IMR-90 (cell line): Measurements from ENCODE around the gene NBPF3. TPM values are rescaled to one million over a fixed set of nuclear protein-coding genes. Genes with fewer than 3 reads are reported as not detected.

Experiments
- ATAC-seq: fragments of 200-7000 bp; cut with Tn5 transposase; 2 replicates; pipeline ENCODE4 v1.9.1; 2020; ENCODE audit warnings: low read depth, mild to moderate bottlenecking, moderate library complexity
- BruUV-seq: library from RNA; stranded (reverse); fragments of 400-500 nt; replicated peaks from 2 replicates; lab custom pipeline; 2021; lab: Mats Ljungman, UMichigan
- CTCF ChIA-PET: fragments of 300-600 bp; formaldehyde crosslinking; extraction: SDS; loops from one replicate; lab custom pipeline; 2021; ENCODE audit warnings: antibody characterized with exemption; lab: Yijun Ruan, JAX
- POLR2A ChIA-PET: fragments of 300-600 bp; sonication (Branson Sonifier 250); formaldehyde crosslinking; loops from one replicate; lab custom pipeline; 2022; ENCODE audit warnings: antibody characterized with exemption; ENCODE audit not compliant: unreplicated experiment; lab: Charles Lee
- DNase-seq: peaks from one replicate; pipeline ENCODE4 v3.0.0; 2013
- H2AFZ ChIP-seq: replicated peaks from 2 replicates; pipeline ENCODE3; 2013; ENCODE audit warnings: low read length, mild to moderate bottlenecking; ENCODE audit not compliant: poor library complexity
- H2AK5ac ChIP-seq: 2 replicates; pipeline ENCODE4 v1.6.1; 2013; ENCODE audit warnings: low read depth, low read length, inconsistent platforms
- H2AK9ac ChIP-seq: replicated peaks from 2 replicates; pipeline ENCODE3; 2013; ENCODE audit warnings: mild to moderate bottlenecking, low read depth, low read length, moderate library complexity; ENCODE audit not compliant: poor library complexity
- H2BK120ac ChIP-seq: 2 replicates; pipeline ENCODE4 v1.6.1; 2013; ENCODE audit warnings: low read depth, low read length, inconsistent platforms
- H2BK15ac ChIP-seq: 3 replicates; pipeline ENCODE4 v1.6.1; 2013; ENCODE audit warnings: low read depth, low read length, inconsistent platforms
- H2BK20ac ChIP-seq: 2 replicates; pipeline ENCODE4 v1.6.1; 2013; ENCODE audit warnings: low read depth, mild to moderate bottlenecking, inconsistent platforms, low read length, moderate library complexity
- H2BK5ac ChIP-seq: 2 replicates; pipeline ENCODE4 v1.6.1; 2013; ENCODE audit warnings: mild to moderate bottlenecking, low read depth, low read length, inconsistent platforms; ENCODE audit not compliant: poor library complexity, severe bottlenecking
- H3K14ac ChIP-seq: replicated peaks from 2 replicates; pipeline ENCODE4 v1.6.1; 2013; ENCODE audit warnings: low read depth, low read length, inconsistent platforms
- H3K18ac ChIP-seq: 2 replicates; pipeline ENCODE4 v1.6.1; 2013; ENCODE audit warnings: low read depth, low read length, control low read depth
- H3K23ac ChIP-seq: 2 replicates; pipeline ENCODE4 v1.6.1; 2013; ENCODE audit warnings: low read depth, low read length, inconsistent platforms
- H3K27ac ChIP-seq: 2 replicates; pipeline ENCODE4 v1.5.1; 2013; ENCODE audit warnings: mild to moderate bottlenecking, control low read depth, low read length; ENCODE audit not compliant: insufficient read depth
- H3K27me3 ChIP-seq: 2 replicates; pipeline ENCODE4 v1.6.1; 2013; ENCODE audit warnings: low read length; ENCODE audit not compliant: control insufficient read depth, insufficient read depth
- H3K36me3 ChIP-seq: 2 replicates; pipeline ENCODE4 v1.6.1; 2013; ENCODE audit warnings: low read length, mixed read lengths; ENCODE audit not compliant: control insufficient read depth, insufficient read depth
- H3K4ac ChIP-seq: 2 replicates; pipeline ENCODE4 v1.6.1; 2013; ENCODE audit warnings: low read depth, low read length, inconsistent platforms
- H3K4me1 ChIP-seq: 2 replicates; pipeline ENCODE4 v1.6.1; 2013; ENCODE audit warnings: low read length, mixed read lengths; ENCODE audit not compliant: control insufficient read depth, insufficient read depth
- H3K4me2 ChIP-seq: 2 replicates; pipeline ENCODE4 v1.6.1; 2013; ENCODE audit warnings: low read depth, mild to moderate bottlenecking, control low read depth, low read length, moderate library complexity
- H3K4me3 ChIP-seq: 2 replicates; pipeline ENCODE4 v1.5.1; 2013; ENCODE audit warnings: low read depth, mild to moderate bottlenecking, control low read depth, low read length, moderate library complexity; ENCODE audit not compliant: insufficient read depth
- H3K56ac ChIP-seq: 2 replicates; pipeline ENCODE4 v1.6.1; 2013; ENCODE audit warnings: low read length, inconsistent platforms; ENCODE audit not compliant: insufficient read depth; ENCODE audit errors: extremely low read depth
- H3K79me1 ChIP-seq, 2 experiments: 2 replicates each; pipeline ENCODE4 v1.6.1; 2013; ENCODE audit warnings: low read length in 2 of 2, inconsistent platforms in 1 of 2, low read depth in 1 of 2
- H3K9ac ChIP-seq: 2 replicates; pipeline ENCODE4 v1.6.1; 2013; ENCODE audit warnings: low read depth, low read length, control low read depth
- H3K9me1 ChIP-seq: 2 replicates; pipeline ENCODE4 v1.6.1; 2013; ENCODE audit warnings: low read length, inconsistent platforms; ENCODE audit not compliant: insufficient read depth
- H3K9me3 ChIP-seq: 2 replicates; pipeline ENCODE4 v1.6.1; 2013; ENCODE audit warnings: low read length; ENCODE audit not compliant: control insufficient read depth, insufficient read depth
- H4K20me1 ChIP-seq: 2 replicates; pipeline ENCODE4 v1.6.1; 2013; ENCODE audit warnings: low read length, inconsistent platforms; ENCODE audit not compliant: insufficient read depth
- H4K5ac ChIP-seq: 2 replicates; pipeline ENCODE4 v1.6.1; 2013; ENCODE audit warnings: mild to moderate bottlenecking, low read depth, low read length, control low read depth
- H4K8ac ChIP-seq, 2 experiments: 2 replicates each; pipeline ENCODE4 v1.6.1; 2013; ENCODE audit warnings: low read depth in 2 of 2, low read length in 2 of 2, control low read depth in 1 of 2, inconsistent platforms in 1 of 2
- H4K91ac ChIP-seq: 2 replicates; pipeline ENCODE4 v1.6.1; 2013; ENCODE audit warnings: low read depth, low read length, inconsistent platforms; ENCODE audit not compliant: insufficient read depth
- CEBPB ChIP-seq: IDR thresholded peaks from 2 replicates; pipeline ENCODE4 v1.6.1; 2012; ENCODE audit warnings: low read depth, low read length, improper control_type of control experiment
- FOS ChIP-seq: fragments of 150-350 bp; IDR thresholded peaks from 2 replicates; pipeline ENCODE4 v1.6.1; 2016; ENCODE audit warnings: low read depth, low read length
- POLR2A ChIP-seq: IDR thresholded peaks from 2 replicates; pipeline ENCODE4 v1.6.1; 2012; ENCODE audit warnings: mild to moderate bottlenecking, low read depth, low read length
- RAD21 ChIP-seq: IDR thresholded peaks from 2 replicates; pipeline ENCODE4 v1.6.1; 2012; ENCODE audit warnings: low read length, improper control_type of control experiment
- WGBS, 2 experiments: methylation state at CpG; one replicate each; pipeline versions ENCODE4 v1.1.5 to v1.1.7; 2013; ENCODE audit warnings: missing lambda C conversion rate in 2 of 2; ENCODE audit not compliant: insufficient read length in 1 of 2; ENCODE audit errors: extremely low coverage in 2 of 2; 5-methylcytosine and 5-hydroxymethylcytosine counted together
- dilution Hi-C: fragments of 300-500 bp; cut with HindIII; formaldehyde crosslinking; loops from one replicate; pipeline ENCODE4 v1.14.3; 2018; ENCODE audit warnings: low sequenced_read_pairs; ENCODE audit not compliant: unreplicated experiment
- in situ Hi-C: fragments of 300-500 bp; cut with MboI; formaldehyde crosslinking; loops from 3 replicates; pipeline ENCODE4 v1.14.3; 2019; ENCODE audit warnings: low sequenced_read_pairs, inconsistent platforms, mixed read lengths
- intact Hi-C: fragments of 100-400 bp; cut with micrococcal nuclease; formaldehyde crosslinking; loops from 2 replicates; pipeline ENCODE4 v1.10.0; 2022
- polyA plus RNA-seq, 3 experiments: library from polyadenylated mRNA; depleted of rRNA; stranded (reverse); fragments of >200 nt; gene quantifications; 2 replicates each; pipeline ENCODE4 v1.2.3, GENCODE V29; 2012; ENCODE audit warnings: low replicate concordance in 1 of 3
- total RNA-seq: library from RNA; depleted of rRNA; stranded (reverse); fragments of >200 nt; gene quantifications from 2 replicates; pipeline ENCODE4 v1.2.3, GENCODE V29; 2012

Gene NBPF3
- total and polyA plus RNA-seq, 2 of the 4 experiments (the other 2 are of a cell fraction) = 8.7 to 18.8 TPM

- Histone ChIP-seq H3K9me1 (no peaks in the 10 kb centered on the region), H2BK20ac (peak overlapping the region; percentile 41; the same call in 1 of the 2 replicates), H3K4me2 (no peak overlapping the region), H2BK120ac (peak overlapping the region; percentile 7), H3K18ac (peak overlapping the region; percentile 7; the same call in 1 of the 2 replicates), H4K91ac (peak overlapping the region; percentile 33), H2BK5ac (no peak overlapping the region), H3K4ac (peak overlapping the region; percentile 21), H2BK15ac (no peak overlapping the region; the same call in 2 of the 3 replicates), H3K36me3 (no peaks in the 10 kb centered on the region), H3K56ac (no peak overlapping the region), H2AFZ (no peak overlapping the region), H4K20me1 (no peaks in the 10 kb centered on the region), H4K5ac (no peak overlapping the region; the same call in 1 of the 2 replicates), H3K23ac (0 out of 2 replicates have a peak overlapping the region, but pooled peaks have one; percentile 9), H2AK5ac (peak overlapping the region; percentile 6; the same call in 1 of the 2 replicates), H3K4me1 (peaks cover 6% of the 10 kb centered on the region), H2AK9ac (no peak overlapping the region), H3K79me1 (no peaks in the 10 kb centered on the region), H3K27me3 (no peaks in the 10 kb centered on the region; the same call in 1 of the 2 replicates), H3K4me3 (no peak overlapping the region), H3K9me3 (no peaks in the 10 kb centered on the region), H3K27ac (peak overlapping the region; percentile 0; the same call in 1 of the 2 replicates), H3K9ac (no peak overlapping the region), H3K14ac (no peak overlapping the region), H4K8ac (no peak overlapping the region)
- dilution Hi-C loops (no loop called here), in situ Hi-C loops (no loop called here), intact Hi-C loops (loop anchor here (2.0 kb wide), 1 partner anchor 121 kb away; no protein-coding TSS in a partner anchor)
- no peak for TF ChIP-seq POLR2A
- no peak for TF ChIP-seq CEBPB
- TF ChIP-seq FOS = no peak
- no peak for TF ChIP-seq RAD21
- no CpG with 5 or more reads among the region's 8 CpGs for WGBS, 2 experiments
- no peak for DNase-seq
- POLR2A ChIA-PET = no interaction called here
- no TSS peak for BruUV-seq
- CTCF ChIA-PET = interaction anchor here (1.2 to 2.0 kb wide), 4 partner anchors 119 to 156 kb away, joined by 3 to 11 read pairs (median 5); no protein-coding TSS in a partner anchor
- peak; percentile 42 for ATAC-seq
Observed at GRCh38 chr1:21491488-21492355, 51.8 kb downstream of the NBPF3 start.
